HG03571 (cell line): ENCODE measurements around the gene PXMP4.
A peak's percentile ranks its signal among the peaks of the same experiment; 100 is the strongest.

ENCODE experiments used
- ATAC-seq: cut with Tn5 transposase; IDR thresholded peaks from one replicate; pipeline ENCODE4 v1.9.1; 2021; ENCODE audit not compliant: unreplicated experiment

Gene PXMP4

GRCh38 chr20:33670715-33671499, 49.2 kb downstream of the PXMP4 start:
- no peak for ATAC-seq

- ATAC-seq, result no peak
Measured at GRCh38 chr20:33669873-33670640, 50.1 kb downstream of the PXMP4 start.

DNA sequence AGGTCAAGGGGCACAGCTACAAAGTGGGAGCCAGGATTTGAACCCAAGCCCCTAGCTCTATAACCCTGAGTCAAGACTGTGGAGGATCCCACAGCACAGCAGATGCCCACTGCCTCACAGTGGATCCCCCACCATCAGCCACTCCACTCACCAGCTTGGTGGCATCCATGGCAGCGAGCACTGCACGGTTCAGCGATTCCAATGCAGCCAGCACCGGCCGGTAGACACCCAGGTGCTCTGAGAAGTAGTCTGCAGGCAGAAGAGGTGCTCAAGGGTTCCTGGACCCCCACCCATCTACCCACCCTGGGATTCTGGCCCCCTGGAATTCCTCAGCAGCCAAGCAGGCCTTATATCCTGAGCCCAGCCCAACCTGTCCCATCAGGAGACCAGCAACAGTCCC, 50.9 kb downstream of the PXMP4 start:
- no peak for ATAC-seq

GRCh38 chr20:33668466-33669155, 51.5 kb downstream of the PXMP4 start:
- ATAC-seq, result no peak

DNA sequence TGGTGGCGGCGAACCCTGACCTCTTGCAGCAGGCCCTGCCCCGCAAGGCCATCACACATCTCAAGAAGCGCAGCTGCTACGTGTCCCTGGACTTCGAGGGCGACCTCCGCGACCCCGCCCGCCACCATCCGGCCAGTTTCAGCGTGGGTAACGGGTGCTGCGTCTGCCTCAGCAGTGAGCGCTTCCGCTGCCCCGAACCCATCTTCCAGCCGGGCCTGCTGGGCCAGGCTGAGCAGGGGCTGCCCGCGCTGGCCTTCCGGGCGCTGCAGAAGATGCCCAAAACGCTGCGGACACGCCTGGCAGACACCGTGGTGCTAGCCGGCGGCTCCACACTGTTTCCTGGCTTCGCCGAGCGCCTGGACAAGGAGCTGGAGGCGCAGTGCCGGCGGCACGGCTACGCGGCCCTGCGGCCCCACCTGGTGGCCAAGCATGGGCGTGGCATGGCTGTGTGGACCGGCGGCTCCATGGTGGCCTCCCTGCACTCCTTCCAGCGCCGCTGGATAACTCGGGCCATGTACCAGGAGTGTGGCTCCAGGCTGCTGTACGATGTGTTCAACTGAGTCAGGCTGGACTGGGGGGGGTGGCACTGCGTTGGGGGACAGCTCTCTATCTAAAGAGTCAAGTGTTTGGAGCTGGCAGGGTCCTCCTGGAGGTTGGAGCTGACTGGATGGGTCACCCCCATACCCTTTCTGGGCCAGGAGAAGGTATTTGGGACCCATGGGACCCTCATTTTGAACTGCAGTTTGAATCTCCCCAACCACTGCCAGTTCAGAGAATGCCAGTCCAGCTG, 52.2 kb downstream of the PXMP4 start:
- ATAC-seq, result peak; percentile 29

DNA sequence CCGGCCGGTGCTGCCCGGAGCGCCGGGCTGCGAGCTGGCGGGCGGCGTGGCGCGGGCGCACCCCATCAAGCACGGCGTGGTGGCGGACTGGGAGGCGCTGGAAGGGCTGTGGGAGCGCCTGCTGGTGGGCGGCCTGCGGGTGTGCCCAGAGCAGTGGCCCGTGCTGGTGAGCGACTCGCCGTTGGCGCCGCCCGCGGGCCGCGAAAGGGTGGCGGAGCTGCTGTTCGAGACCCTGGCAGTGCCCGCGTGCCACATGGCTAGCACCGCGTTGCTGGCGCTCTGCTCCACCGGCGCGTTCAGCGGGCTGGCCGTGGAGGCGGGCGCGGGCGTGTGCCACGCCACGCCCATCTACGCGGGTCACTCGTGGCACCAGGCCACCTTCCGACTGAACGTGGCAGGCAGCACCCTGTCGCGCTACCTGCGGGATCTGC, 52.9 kb downstream of the PXMP4 start:
- peak; percentile 0 for ATAC-seq

GRCh38 chr20:33666293-33667244, 53.5 kb downstream of the PXMP4 start, which contains the start of gene ACTL10:
ACTL10 (plus strand) TSS chr20:33666943; CDS start chr20:33667498, 555 bp downstream.
- peak; percentile 54 for ATAC-seq

DNA sequence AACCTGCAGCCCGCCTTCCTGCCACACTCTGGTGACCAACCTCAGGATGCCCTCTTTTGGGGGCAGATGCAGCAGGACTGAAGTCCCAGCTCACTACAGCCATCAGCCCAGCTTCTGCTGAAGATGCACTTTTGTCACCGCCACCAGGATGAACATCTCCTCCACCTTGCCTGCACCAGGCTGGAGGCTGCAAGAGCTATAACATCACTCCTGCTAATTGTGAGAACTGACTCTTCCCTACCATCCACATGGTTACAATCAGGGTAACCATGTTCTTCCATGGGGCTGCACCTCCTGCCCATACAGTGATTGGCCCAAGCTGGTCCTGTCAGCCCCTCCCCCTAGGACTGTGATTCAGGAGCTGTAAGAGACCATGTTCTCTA, 55.4 kb downstream of the PXMP4 start:
- ATAC-seq, result no peak

DNA sequence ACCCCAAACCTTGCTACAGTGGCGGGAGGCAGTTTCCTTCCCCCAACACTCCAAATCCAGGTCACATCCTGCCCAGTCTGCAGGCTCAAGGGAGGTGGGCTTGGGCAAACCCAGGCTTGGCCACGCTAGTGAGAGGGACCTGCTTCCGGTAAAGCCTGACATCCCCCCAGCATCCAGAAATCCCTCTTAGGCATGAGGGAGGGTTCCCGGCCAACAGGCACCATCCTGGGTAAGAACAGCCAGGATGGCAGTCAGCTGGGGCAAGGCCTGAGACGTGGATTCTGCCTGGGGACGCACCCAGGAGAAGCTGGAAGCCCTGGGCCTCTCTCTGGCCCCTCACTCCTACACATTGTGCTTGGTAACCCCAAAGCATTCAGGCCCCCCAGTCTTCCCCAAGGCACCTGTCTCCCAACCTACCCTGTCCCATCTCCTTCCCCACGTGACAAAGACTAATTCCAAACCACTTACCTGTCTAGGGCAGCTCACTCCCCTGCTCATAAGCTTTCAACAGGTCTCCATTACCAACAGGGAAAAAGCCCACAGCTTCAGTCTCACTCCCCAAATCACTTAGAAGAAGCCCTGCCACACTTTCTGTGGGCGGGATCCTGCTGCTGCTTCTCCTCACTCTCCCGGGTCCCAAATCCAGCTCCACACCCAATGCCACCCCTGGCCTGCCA, 55.9 kb downstream of the PXMP4 start:
- ATAC-seq, result no peak

DNA sequence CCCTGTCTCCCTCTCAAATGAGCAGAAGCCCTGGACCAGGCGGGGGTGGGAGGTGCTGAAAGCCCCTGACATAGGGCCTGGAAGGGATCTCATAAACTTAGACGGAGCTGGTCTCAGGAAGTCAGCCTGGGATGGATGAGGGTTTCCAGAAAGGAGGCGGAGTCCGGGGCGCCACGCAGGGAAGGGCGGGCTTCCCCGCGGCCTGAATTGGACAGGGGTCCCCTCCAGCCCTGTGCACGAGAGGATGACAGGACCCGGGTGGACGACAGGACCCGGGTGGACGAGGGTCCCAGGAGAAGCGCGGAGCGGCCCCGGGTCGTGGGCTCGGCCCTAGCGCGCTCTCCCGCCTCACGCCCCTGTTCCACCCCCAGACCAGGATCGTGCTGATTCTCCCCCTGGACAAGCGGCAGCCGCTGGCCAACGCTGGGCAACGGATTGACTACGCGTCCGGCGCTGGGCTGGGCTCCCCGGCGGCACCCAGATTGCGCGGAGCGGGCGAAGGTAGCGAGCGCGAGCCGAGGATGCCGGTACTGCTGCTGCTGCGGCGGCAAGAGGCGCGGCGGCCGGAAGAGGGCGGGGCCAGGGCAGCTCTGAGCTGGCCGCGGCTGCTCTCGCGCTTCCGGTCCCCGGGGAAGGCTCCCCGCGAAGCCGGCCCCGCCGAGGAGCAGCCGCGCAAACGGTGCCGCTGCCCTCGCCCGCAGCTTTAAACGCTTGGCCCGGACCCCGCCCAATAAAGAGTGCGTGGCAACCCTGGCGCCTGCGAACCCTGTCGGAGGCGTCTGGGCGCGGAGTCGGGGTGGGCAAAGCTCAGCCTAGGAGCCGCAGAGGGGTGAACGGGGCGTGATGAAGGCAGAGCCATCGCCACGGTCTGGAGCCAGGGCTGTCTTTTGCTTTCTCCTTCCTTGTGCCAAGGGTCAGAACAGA, 56.7 kb downstream of the PXMP4 start:
- peak; percentile 45 for ATAC-seq

DNA sequence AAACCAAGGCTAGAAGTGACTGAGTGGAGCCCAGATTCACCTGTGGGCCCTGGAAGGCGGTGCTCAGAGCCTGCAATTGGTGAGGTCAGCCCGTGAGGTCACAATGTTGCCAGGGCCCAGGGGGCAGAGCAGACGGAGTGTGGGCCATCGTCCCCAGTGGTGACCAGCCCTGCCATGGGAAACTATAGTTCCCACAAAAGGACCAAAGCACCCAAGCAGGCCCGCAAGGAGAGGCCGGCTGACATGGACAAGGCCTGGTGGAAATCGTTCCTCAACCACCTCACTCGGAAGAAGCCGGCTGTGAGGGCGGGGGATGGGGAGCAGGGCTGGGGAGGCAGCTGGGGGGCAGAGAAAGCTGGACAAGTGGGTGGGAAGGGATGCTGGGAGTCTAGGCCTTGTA, 57.9 kb downstream of the PXMP4 start, which contains the start of gene C20orf144:
Gene C20orf144 (plus strand): TSS at position 156 of the 400 bp plus-strand sequence. CDS start 19 bp downstream, at position 175.
- ATAC-seq, result no peak

DNA sequence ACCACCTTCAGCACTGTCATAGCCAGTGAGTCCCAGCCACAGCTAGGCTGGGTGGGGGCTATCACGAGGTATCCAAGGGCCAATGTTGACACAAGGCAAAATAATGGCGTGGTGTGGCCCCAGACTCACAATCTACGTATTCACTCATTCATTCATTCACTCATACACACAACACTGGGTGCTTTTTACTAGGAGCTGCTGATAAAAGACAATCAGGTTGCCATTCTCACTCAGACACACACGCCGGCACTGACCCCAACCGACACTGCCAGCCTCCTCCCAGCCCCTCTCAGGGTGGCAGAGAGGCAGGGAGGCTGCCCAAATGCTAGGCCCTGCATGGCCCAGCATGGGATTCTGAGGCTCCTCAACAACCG, 59.4 kb downstream of the PXMP4 start:
- no peak for ATAC-seq

- no peak for ATAC-seq
Measured at GRCh38 chr20:33660035-33660684, 60.0 kb downstream of the PXMP4 start.

- no peak for ATAC-seq
Measured at GRCh38 chr20:33659341-33660034, 60.6 kb downstream of the PXMP4 start.

DNA sequence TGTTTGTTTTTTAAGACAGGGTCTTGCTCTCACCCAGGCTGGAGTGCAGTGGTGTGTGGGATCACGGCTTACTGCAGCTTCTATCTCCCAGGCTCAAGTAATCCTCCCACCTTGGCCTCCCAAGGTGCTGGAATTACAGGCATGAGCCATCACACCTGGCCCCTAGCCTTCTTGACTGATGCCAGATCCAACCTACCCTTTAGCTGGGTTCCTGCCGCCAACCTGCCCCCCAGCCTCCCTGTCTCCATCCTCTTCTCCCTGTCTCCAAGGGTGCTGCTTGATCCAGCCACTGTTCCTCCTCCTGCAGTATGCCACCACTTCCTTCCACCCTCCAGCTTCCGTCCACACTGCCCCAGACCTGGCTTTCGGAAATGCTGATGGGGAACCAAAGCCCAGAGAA, 61.2 kb downstream of the PXMP4 start:
- no peak for ATAC-seq

GRCh38 chr20:33658510-33658909, 61.6 kb downstream of the PXMP4 start:
- ATAC-seq, result no peak

- ATAC-seq, result no peak
Measured at GRCh38 chr20:33657704-33658095, 62.4 kb downstream of the PXMP4 start.
